ENCODE results near the gene PLA2G7. TPM values are rescaled to one million over a fixed set of nuclear protein-coding genes. Genes with fewer than 3 reads are reported as not detected.

The PLA2G7 gene
- total and polyA plus RNA-seq, 2 of the 4 experiments (the other 2 are of a cell fraction), result not detected

GRCh38 chr6:46741482-46741881, 6.3 kb upstream of the PLA2G7 start:
- Histone ChIP-seq H3K18ac (ENCODE audit: low read depth, low read length) (no peak overlapping the region), H3K4me3 (ENCODE audit: insufficient read depth, low read depth, low read length) (no peak overlapping the region), H3K23ac (ENCODE audit: low read depth, low read length) (no peak overlapping the region), H3K14ac (replicated peaks; ENCODE audit: low read depth, low read length) (no peak overlapping the region), H3K56ac (ENCODE audit: extremely low read depth, insufficient read depth, low read length) (no peak overlapping the region), H3K27me3 (ENCODE audit: control insufficient read depth, insufficient read depth, low read length) (peaks cover 2% of the 10 kb centered on the region; the same call in 1 of the 2 replicates), H4K91ac (ENCODE audit: insufficient read depth, low read depth, low read length) (no peak overlapping the region), H3K4me2 (ENCODE audit: low read depth, low read length) (no peak overlapping the region), H4K20me1 (ENCODE audit: insufficient read depth, low read length) (no peaks in the 10 kb centered on the region), H3K4ac (ENCODE audit: low read depth, low read length) (no peak overlapping the region), H2BK5ac (ENCODE audit: low read depth, low read length, poor library complexity, severe bottlenecking) (no peak overlapping the region), H3K27ac (ENCODE audit: insufficient read depth, low read length) (no peak overlapping the region), H2BK120ac (ENCODE audit: low read depth, low read length) (no peak overlapping the region), H3K9ac (ENCODE audit: low read depth, low read length) (no peak overlapping the region), H4K8ac (ENCODE audit: low read depth in 2 of 2, low read length in 2 of 2) (no peak overlapping the region), H4K5ac (ENCODE audit: low read depth, low read length) (no peak overlapping the region), H3K9me1 (ENCODE audit: insufficient read depth, low read length) (no peaks in the 10 kb centered on the region), H2BK20ac (ENCODE audit: low read depth, low read length) (no peak overlapping the region), H3K79me1 (ENCODE audit: low read depth in 1 of 2, low read length in 2 of 2) (no peaks in the 10 kb centered on the region), H2AFZ (replicated peaks; ENCODE audit: low read length, poor library complexity) (no peak overlapping the region), H2BK15ac (ENCODE audit: low read depth, low read length) (no peak overlapping the region), H3K36me3 (ENCODE audit: control insufficient read depth, insufficient read depth, low read length) (no peaks in the 10 kb centered on the region), H3K9me3 (ENCODE audit: control insufficient read depth, insufficient read depth, low read length) (no peaks in the 10 kb centered on the region), H2AK5ac (ENCODE audit: low read depth, low read length) (no peak overlapping the region), H2AK9ac (replicated peaks; ENCODE audit: low read depth, low read length, poor library complexity) (no peak overlapping the region), H3K4me1 (ENCODE audit: control insufficient read depth, insufficient read depth, low read length) (no peaks in the 10 kb centered on the region)
- BruUV-seq (replicated peaks), result no TSS peak
- ChIA-PET POLR2A (ENCODE audit: unreplicated experiment) (no interaction called here), CTCF (no interaction called here)
- DNase-seq, result no peak
- WGBS, 2 experiments (ENCODE audit: extremely low coverage in 2 of 2, insufficient read length in 1 of 2), result 80% methylated on average over 1 of the region's 2 CpGs; no CpG with 5 or more reads in 1 of the 2 experiments
- no peak for ATAC-seq (ENCODE audit: low read depth)
- in situ Hi-C loops (cut with MboI; ENCODE audit: low sequenced_read_pairs), result no loop called here
- intact Hi-C loops (cut with micrococcal nuclease), result no loop called here
- TF ChIP-seq RAD21 (IDR thresholded peaks at IDR 0.05; ENCODE audit: low read length), result no peak
- no peak for TF ChIP-seq FOS (IDR thresholded peaks at IDR 0.05; ENCODE audit: low read depth, low read length)
- no peak for TF ChIP-seq BHLHE40 (IDR thresholded peaks at IDR 0.05; ENCODE audit: low read depth, low read length)
- TF ChIP-seq CHD1 (IDR thresholded peaks at IDR 0.05; ENCODE audit: low read depth, low read length), result no peak
- TF ChIP-seq USF2 (IDR thresholded peaks at IDR 0.05; ENCODE audit: low read depth, low read length), result no peak
- no peak for TF ChIP-seq POLR2A (IDR thresholded peaks at IDR 0.05; ENCODE audit: low read depth, low read length)
- no peak for TF ChIP-seq CEBPB (IDR thresholded peaks at IDR 0.05; ENCODE audit: low read depth, low read length)
- no peak for TF ChIP-seq MXI1 (IDR thresholded peaks at IDR 0.05; ENCODE audit: borderline replicate concordance, low read depth, low read length)
- no peak for TF ChIP-seq NFE2L2 (IDR thresholded peaks at IDR 0.05; ENCODE audit: low read depth, low read length)
- no peak for TF ChIP-seq MAFK (IDR thresholded peaks at IDR 0.05; ENCODE audit: low read depth, low read length)
- no peak for TF ChIP-seq RCOR1 (IDR thresholded peaks at IDR 0.05; ENCODE audit: insufficient replicate concordance, low read length)
- no peak for TF ChIP-seq MAZ (IDR thresholded peaks at IDR 0.05; ENCODE audit: borderline replicate concordance, low read depth, low read length)
- TF ChIP-seq SMC3 (IDR thresholded peaks at IDR 0.05; ENCODE audit: low read depth, low read length), result no peak
- TF ChIP-seq CTCF (conservative IDR thresholded peaks at IDR 0.05; ENCODE audit: low read depth, low read length), result no peak
- dilution Hi-C loops (cut with HindIII; ENCODE audit: low sequenced_read_pairs, unreplicated experiment), result no loop called here

Data from IMR-90 (cell line).